ENCODE measurements around the gene WDR91.

WDR91 gene

DNA sequence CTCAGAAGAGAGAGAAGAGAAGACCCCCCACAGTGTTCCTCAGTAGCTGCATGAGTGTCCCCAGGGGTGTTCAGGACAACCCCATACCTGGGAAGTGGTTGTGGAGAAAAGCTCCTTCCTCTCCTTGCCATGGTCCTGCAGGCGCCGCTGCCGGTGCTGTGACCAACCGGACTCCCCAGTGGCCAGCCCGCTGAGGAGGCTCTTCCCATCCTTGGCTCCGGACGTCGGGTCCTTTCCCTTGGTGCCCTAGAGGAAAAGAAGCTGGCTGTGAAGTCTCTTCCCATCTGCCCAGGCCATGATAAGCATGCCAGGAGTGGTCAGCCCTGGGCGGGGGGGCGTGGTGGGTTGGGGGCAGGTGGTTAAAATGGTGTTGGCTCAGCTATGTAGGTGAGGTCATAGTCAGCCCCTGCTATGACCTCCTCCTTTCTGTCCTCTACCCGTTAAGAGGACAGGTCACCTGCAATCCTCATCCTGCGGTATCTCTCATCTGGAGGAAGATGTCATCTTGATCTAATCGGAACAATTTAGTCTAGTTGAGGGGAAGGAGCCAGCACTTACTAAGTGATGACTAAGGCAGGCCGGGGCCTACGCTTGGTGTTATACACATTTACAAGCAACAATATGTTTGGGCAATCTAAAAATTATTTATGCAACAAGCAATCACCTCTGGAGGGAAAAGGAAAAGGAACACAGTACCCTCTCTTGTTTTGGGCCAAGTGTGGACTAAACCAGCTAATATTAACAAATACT is 13.2 kb downstream of the WDR91 start:
- Histone ChIP-seq H3K27me3 (ENCODE audit: insufficient read depth, insufficient read length) (no peaks in the 10 kb centered on the region), H3K4me1 (ENCODE audit: insufficient read depth, insufficient read length) (peaks cover 7% of the 10 kb centered on the region), H3K9me3 (ENCODE audit: insufficient read depth, low read length) (no peaks in the 10 kb centered on the region), H3K9ac (ENCODE audit: insufficient read length, low read depth) (no peak overlapping the region), H3K36me3 (ENCODE audit: insufficient read depth, insufficient read length, low read length) (peaks cover 39% of the 10 kb centered on the region), H3K4me3 (ENCODE audit: insufficient read length, low read depth) (no peak overlapping the region)
- TF ChIP-seq ZNF274 (IDR thresholded peaks at IDR 0.05; ENCODE audit: low read depth, low read length) (no peak), SUZ12 (IDR thresholded peaks at IDR 0.05; ENCODE audit: extremely low read depth, insufficient read depth, insufficient read length) (no peak), YY1 (IDR thresholded peaks at IDR 0.05; ENCODE audit: insufficient read depth, insufficient read length) (no peak)
- DNase-seq (ENCODE audit: low read depth, low spot score), result no peak

DNA sequence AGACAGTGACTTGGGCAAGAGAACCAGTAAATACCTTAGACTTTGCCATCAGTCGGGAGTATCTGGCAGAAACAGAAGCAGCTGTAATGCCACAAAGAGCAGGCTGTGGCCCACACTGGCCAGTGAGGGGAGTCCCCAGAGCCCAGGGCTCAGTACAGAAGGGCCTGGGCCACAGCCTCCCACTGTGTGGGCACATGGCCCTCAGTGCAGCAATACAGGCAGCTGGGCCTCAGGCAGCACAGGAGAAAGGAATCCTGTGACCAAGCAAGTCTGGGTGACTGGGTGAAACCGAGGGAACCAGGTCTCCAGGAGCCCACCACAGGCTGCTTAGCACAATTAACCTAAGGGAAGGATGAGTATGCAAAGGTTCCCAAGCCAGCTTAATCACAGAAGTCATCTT is 14.0 kb downstream of the WDR91 start:
- DNase-seq (ENCODE audit: low read depth, low spot score), result no peak
- no peaks in the 10 kb centered on the region for H3K27me3 ChIP-seq (ENCODE audit: insufficient read depth, insufficient read length)
- H3K9ac ChIP-seq (ENCODE audit: insufficient read length, low read depth), result no peak overlapping the region
- no peak overlapping the region for H3K4me3 ChIP-seq (ENCODE audit: insufficient read length, low read depth)
- peaks cover 7% of the 10 kb centered on the region for H3K4me1 ChIP-seq (ENCODE audit: insufficient read depth, insufficient read length)
- TF ChIP-seq SUZ12 (IDR thresholded peaks at IDR 0.05; ENCODE audit: extremely low read depth, insufficient read depth, insufficient read length) (no peak), YY1 (IDR thresholded peaks at IDR 0.05; ENCODE audit: insufficient read depth, insufficient read length) (no peak), ZNF274 (IDR thresholded peaks at IDR 0.05; ENCODE audit: low read depth, low read length) (no peak)
- H3K9me3 ChIP-seq (ENCODE audit: insufficient read depth, low read length), result no peaks in the 10 kb centered on the region
- peaks cover 42% of the 10 kb centered on the region for H3K36me3 ChIP-seq (ENCODE audit: insufficient read depth, insufficient read length, low read length)

DNA sequence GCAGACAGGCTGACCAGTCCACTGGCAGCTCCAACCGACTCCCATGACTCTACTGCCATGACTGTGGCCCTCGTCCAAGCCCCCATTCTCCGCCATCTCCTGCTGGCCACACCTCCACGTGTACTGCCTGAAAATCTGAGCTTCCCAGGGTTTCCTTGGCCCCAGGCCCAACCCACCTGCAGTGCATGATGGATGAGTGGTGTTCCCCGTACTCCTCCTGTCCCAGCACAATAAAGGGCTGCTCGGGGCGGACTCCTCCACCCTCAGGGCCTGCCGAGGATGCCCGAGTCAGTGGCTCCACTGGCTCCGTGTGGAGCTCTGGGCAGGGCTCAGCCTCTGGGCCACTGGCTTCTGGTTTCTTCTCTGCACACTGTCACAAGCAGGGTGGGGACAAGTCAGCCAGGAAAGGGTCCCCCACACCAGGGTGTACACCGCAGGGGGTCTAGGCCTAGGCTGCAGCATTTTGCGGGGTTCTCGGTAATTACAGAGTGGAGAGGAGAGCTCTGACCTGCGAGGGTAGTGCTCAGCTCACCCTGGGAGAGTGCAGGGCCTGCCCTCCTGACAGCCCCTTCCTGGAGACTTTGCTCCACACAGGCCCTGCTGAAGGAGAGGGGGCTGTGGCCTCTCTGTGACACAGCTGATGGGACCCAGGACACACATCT is 15.2 kb downstream of the WDR91 start:
- DNase-seq (ENCODE audit: low read depth, low spot score), result no peak
- Histone ChIP-seq H3K9ac (ENCODE audit: insufficient read length, low read depth) (no peak overlapping the region), H3K4me1 (ENCODE audit: insufficient read depth, insufficient read length) (peaks cover 7% of the 10 kb centered on the region)

DNA sequence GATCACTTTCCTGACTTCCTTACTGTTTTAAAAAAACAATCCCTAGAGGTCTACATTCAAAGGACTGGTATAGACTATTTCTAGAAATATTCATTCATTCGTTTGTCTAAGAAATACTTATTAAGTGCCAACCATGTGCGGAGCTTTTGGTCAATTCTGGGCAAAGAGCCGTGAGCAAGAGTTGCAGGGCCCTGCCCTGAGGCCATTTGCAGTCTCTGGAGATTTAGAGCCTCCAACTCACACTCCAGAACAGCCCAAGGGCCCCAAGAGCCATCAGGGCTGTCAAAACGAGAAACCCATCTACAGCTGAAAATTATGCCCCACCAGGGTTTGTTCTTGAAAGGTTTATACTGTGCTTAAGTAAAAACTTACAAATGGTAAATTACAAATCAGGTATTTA is 16.2 kb downstream of the WDR91 start:
- no peaks in the 10 kb centered on the region for H3K9me3 ChIP-seq (ENCODE audit: insufficient read depth, low read length)
- no peak overlapping the region for H3K9ac ChIP-seq (ENCODE audit: insufficient read length, low read depth)
- TF ChIP-seq ZNF274 (IDR thresholded peaks at IDR 0.05; ENCODE audit: low read depth, low read length), result no peak
- no peak for TF ChIP-seq SUZ12 (IDR thresholded peaks at IDR 0.05; ENCODE audit: extremely low read depth, insufficient read depth, insufficient read length)
- TF ChIP-seq YY1 (IDR thresholded peaks at IDR 0.05; ENCODE audit: insufficient read depth, insufficient read length), result no peak
- H3K27me3 ChIP-seq (ENCODE audit: insufficient read depth, insufficient read length), result no peaks in the 10 kb centered on the region
- peaks cover 7% of the 10 kb centered on the region for H3K4me1 ChIP-seq (ENCODE audit: insufficient read depth, insufficient read length)
- peaks cover 36% of the 10 kb centered on the region for H3K36me3 ChIP-seq (ENCODE audit: insufficient read depth, insufficient read length, low read length)
- H3K4me3 ChIP-seq (ENCODE audit: insufficient read length, low read depth), result no peak overlapping the region
- DNase-seq (ENCODE audit: low read depth, low spot score), result no peak

More for the DNA sequence above, 15.2 kb downstream of the WDR91 start:
- H3K27me3 ChIP-seq (ENCODE audit: insufficient read depth, insufficient read length), result no peaks in the 10 kb centered on the region
- H3K4me3 ChIP-seq (ENCODE audit: insufficient read length, low read depth), result no peak overlapping the region
- no peaks in the 10 kb centered on the region for H3K9me3 ChIP-seq (ENCODE audit: insufficient read depth, low read length)
- TF ChIP-seq SUZ12 (IDR thresholded peaks at IDR 0.05; ENCODE audit: extremely low read depth, insufficient read depth, insufficient read length), result no peak
- TF ChIP-seq YY1 (IDR thresholded peaks at IDR 0.05; ENCODE audit: insufficient read depth, insufficient read length), result no peak
- no peak for TF ChIP-seq ZNF274 (IDR thresholded peaks at IDR 0.05; ENCODE audit: low read depth, low read length)
- peaks cover 38% of the 10 kb centered on the region for H3K36me3 ChIP-seq (ENCODE audit: insufficient read depth, insufficient read length, low read length)

DNA sequence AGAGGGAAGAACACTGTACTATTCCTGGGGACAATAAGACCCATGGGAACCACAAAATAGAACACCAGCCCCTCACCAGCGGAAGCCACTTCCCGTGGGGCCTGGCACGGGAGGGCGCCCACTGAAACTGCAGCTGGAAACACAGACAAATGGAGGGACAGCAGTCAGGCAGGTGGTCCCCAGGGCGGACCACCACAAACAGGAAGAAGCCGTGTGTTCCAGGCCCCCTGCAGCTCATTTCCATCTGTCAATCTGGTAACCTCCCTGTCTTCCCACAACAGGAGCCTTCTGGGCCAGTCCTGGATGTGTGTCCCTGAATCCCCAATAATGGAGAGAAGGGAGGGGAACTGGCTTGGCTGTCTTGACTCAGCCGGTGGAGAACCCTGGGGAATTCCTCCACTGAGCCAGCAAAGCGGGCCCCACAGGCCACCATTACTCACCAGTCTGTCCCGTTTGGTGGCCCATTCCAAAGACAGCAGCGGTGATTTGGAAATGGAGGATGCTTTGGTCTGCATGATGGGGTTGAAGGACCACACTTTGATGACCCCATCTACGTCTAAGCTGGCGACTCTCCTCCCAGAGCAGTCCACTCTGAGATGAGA is 16.7 kb downstream of the WDR91 start:
- Histone ChIP-seq H3K4me3 (ENCODE audit: insufficient read length, low read depth) (no peak overlapping the region), H3K9me3 (ENCODE audit: insufficient read depth, low read length) (no peaks in the 10 kb centered on the region), H3K36me3 (ENCODE audit: insufficient read depth, insufficient read length, low read length) (peaks cover 38% of the 10 kb centered on the region), H3K27me3 (ENCODE audit: insufficient read depth, insufficient read length) (no peaks in the 10 kb centered on the region), H3K4me1 (ENCODE audit: insufficient read depth, insufficient read length) (peaks cover 7% of the 10 kb centered on the region), H3K9ac (ENCODE audit: insufficient read length, low read depth) (no peak overlapping the region)
- TF ChIP-seq SUZ12 (IDR thresholded peaks at IDR 0.05; ENCODE audit: extremely low read depth, insufficient read depth, insufficient read length) (no peak), ZNF274 (IDR thresholded peaks at IDR 0.05; ENCODE audit: low read depth, low read length) (no peak), YY1 (IDR thresholded peaks at IDR 0.05; ENCODE audit: insufficient read depth, insufficient read length) (no peak)
- no peak for DNase-seq (ENCODE audit: low read depth, low spot score)

DNA sequence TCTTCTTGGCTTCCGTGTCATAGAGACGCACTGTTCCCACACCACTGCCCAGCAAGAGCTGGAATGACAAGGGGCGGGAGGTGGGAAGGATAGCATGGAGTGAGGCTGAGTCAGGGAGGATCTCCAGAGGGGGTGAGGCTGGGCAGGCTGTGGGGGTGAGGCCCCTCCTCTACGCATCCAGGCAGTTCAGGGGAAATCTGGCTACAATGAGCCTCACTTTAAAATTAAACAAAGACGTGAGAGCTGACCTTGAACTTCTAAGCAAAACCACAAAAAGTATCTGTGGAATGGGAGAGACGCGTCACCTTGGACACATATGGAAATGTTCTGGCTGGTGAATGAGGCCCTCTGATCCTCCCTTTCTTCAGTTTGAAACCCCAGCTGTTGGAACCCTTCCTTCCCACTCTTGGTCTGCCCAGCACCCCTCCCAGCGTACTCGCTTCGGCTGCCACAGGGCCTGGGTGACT is 17.7 kb downstream of the WDR91 start:
- TF ChIP-seq ZNF274 (IDR thresholded peaks at IDR 0.05; ENCODE audit: low read depth, low read length) (no peak), YY1 (IDR thresholded peaks at IDR 0.05; ENCODE audit: insufficient read depth, insufficient read length) (no peak)
- H3K4me3 ChIP-seq (ENCODE audit: insufficient read length, low read depth), result no peak overlapping the region
- peaks cover 7% of the 10 kb centered on the region for H3K4me1 ChIP-seq (ENCODE audit: insufficient read depth, insufficient read length)
- H3K9me3 ChIP-seq (ENCODE audit: insufficient read depth, low read length), result no peaks in the 10 kb centered on the region
- H3K27me3 ChIP-seq (ENCODE audit: insufficient read depth, insufficient read length), result no peaks in the 10 kb centered on the region
- H3K9ac ChIP-seq (ENCODE audit: insufficient read length, low read depth), result no peak overlapping the region
- DNase-seq (ENCODE audit: low read depth, low spot score), result no peak
- peaks cover 47% of the 10 kb centered on the region for H3K36me3 ChIP-seq (ENCODE audit: insufficient read depth, insufficient read length, low read length)

DNA sequence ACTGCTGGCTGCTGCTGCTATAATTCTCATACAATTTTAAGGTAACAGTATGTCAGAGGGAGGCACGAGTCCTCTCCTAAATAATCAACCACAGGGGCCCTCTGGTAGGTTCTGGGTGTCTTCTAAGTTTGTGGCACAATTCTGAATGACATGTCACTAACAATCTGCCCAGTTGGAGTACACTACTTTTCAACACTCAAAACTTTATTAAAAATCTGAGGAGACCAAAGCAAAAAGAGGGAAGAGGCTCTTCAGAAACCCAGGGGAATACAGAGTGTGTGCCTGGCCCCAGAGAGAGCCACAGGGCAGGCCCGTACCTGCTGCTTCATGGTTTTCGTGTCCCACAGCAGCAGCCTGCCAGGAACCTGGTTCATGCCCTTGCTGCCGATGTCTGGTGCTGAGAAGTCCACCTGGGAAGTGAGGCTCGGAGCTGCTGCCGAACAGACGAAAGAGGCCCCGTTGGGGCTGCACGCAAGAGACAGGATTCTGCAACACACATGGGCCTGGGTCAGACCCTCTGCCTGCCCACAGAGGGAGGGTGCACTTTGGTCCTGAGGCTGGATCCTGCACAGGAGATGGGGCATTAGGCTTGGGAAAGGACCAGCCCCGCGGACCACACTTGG is 18.3 kb downstream of the WDR91 start:
- Histone ChIP-seq H3K27me3 (ENCODE audit: insufficient read depth, insufficient read length) (no peaks in the 10 kb centered on the region), H3K9ac (ENCODE audit: insufficient read length, low read depth) (no peak overlapping the region), H3K4me1 (ENCODE audit: insufficient read depth, insufficient read length) (peaks cover 7% of the 10 kb centered on the region), H3K36me3 (ENCODE audit: insufficient read depth, insufficient read length, low read length) (peaks cover 53% of the 10 kb centered on the region), H3K4me3 (ENCODE audit: insufficient read length, low read depth) (no peak overlapping the region), H3K9me3 (ENCODE audit: insufficient read depth, low read length) (no peaks in the 10 kb centered on the region)
- no peak for DNase-seq (ENCODE audit: low read depth, low spot score)
- TF ChIP-seq YY1 (IDR thresholded peaks at IDR 0.05; ENCODE audit: insufficient read depth, insufficient read length) (no peak), ZNF274 (IDR thresholded peaks at IDR 0.05; ENCODE audit: low read depth, low read length) (no peak), SUZ12 (IDR thresholded peaks at IDR 0.05; ENCODE audit: extremely low read depth, insufficient read depth, insufficient read length) (no peak)

All from NT2/D1 (cell line).